Nephron progenitor cell (in vitro differentiated cells): ENCODE data around the gene DPH1.
A peak's percentile ranks its signal among the peaks of the same experiment; 100 is the strongest.

Experiments
- DNase-seq: peaks from one replicate; pipeline ENCODE4 v3.0.0; 2021
- H3K27ac Mint-ChIP-seq: 2 replicates; pipeline ENCODE4 v1.8.0; 2021; ENCODE audit warnings: mild to moderate bottlenecking, moderate library complexity, mixed read lengths
- H3K27me3 Mint-ChIP-seq: 2 replicates; pipeline ENCODE4 v1.8.0; 2021; ENCODE audit warnings: mild to moderate bottlenecking, low read depth, mixed read lengths; ENCODE audit not compliant: poor library complexity
- H3K36me3 Mint-ChIP-seq: 2 replicates; pipeline ENCODE4 v1.8.0; 2021; ENCODE audit warnings: low read depth, mixed read lengths
- H3K4me1 Mint-ChIP-seq: 2 replicates; pipeline ENCODE4 v1.8.0; 2021; ENCODE audit warnings: mixed read lengths
- H3K4me3 Mint-ChIP-seq: 2 replicates; pipeline ENCODE4 v1.8.0; 2021; ENCODE audit warnings: mild to moderate bottlenecking, moderate library complexity, mixed read lengths
- H3K9me3 Mint-ChIP-seq: 2 replicates; pipeline ENCODE4 v1.8.0; 2021; ENCODE audit warnings: mild to moderate bottlenecking, moderate library complexity, mixed read lengths
- CTCF ChIP-seq: fragments of 200-600 bp; sonication (generic); IDR thresholded peaks from 2 replicates; pipeline ENCODE4 v1.5.0; 2021; ENCODE audit warnings: antibody characterized with exemption

The DPH1 gene

GRCh38 chr17:2023256-2023655 lies 6.7 kb upstream of the DPH1 start:
- H3K4me3 Mint-ChIP-seq, result peak overlapping the region; percentile 47
- peaks cover 87% of the 10 kb centered on the region for H3K27me3 Mint-ChIP-seq
- DNase-seq, result no peak
- TF ChIP-seq CTCF, result no peak
- peaks cover 49% of the 10 kb centered on the region for H3K4me1 Mint-ChIP-seq
- H3K36me3 Mint-ChIP-seq, result no peaks in the 10 kb centered on the region
- H3K9me3 Mint-ChIP-seq, result peaks cover 4% of the 10 kb centered on the region
- no peak overlapping the region for H3K27ac Mint-ChIP-seq

GRCh38 chr17:2023692-2024571 lies 6.0 kb upstream of the DPH1 start:
- Mint-ChIP-seq H3K27me3 (peaks cover 87% of the 10 kb centered on the region), H3K4me3 (peak overlapping the region; percentile 79), H3K4me1 (peaks cover 49% of the 10 kb centered on the region), H3K36me3 (no peaks in the 10 kb centered on the region), H3K9me3 (peaks cover 4% of the 10 kb centered on the region), H3K27ac (no peak overlapping the region)
- peak; percentile 79 for DNase-seq
- no peak for TF ChIP-seq CTCF

- H3K27ac Mint-ChIP-seq, result no peak overlapping the region
- peaks cover 43% of the 10 kb centered on the region for H3K4me1 Mint-ChIP-seq
- no peak for TF ChIP-seq CTCF
- H3K4me3 Mint-ChIP-seq, result peak overlapping the region; percentile 79
- H3K27me3 Mint-ChIP-seq, result peaks cover 87% of the 10 kb centered on the region
- peaks cover 4% of the 10 kb centered on the region for H3K9me3 Mint-ChIP-seq
- DNase-seq, result no peak
- H3K36me3 Mint-ChIP-seq, result no peaks in the 10 kb centered on the region
These were observed 5.3 kb upstream of the DPH1 start for GRCh38 chr17:2024572-2025219.

GRCh38 chr17:2025220-2025621 lies 4.7 kb upstream of the DPH1 start, which contains the start of gene RTN4RL1:
RTN4RL1 (minus strand) TSS chr17:2025334; CDS start chr17:2024865, 469 bp downstream.
- peaks cover 4% of the 10 kb centered on the region for H3K9me3 Mint-ChIP-seq
- TF ChIP-seq CTCF, result no peak
- H3K27me3 Mint-ChIP-seq, result peaks cover 82% of the 10 kb centered on the region
- H3K4me3 Mint-ChIP-seq, result peak within 1 kb of the TSS; percentile 79
- peak; percentile 72 for DNase-seq
- no peak within 1 kb of the TSS for H3K27ac Mint-ChIP-seq
- H3K36me3 Mint-ChIP-seq, result no peaks in the 10 kb centered on the region
- H3K4me1 Mint-ChIP-seq, result peaks cover 38% of the 10 kb centered on the region

- H3K9me3 Mint-ChIP-seq, result peaks cover 4% of the 10 kb centered on the region
- H3K27me3 Mint-ChIP-seq, result peaks cover 76% of the 10 kb centered on the region
- no peaks in the 10 kb centered on the region for H3K36me3 Mint-ChIP-seq
- H3K4me3 Mint-ChIP-seq, result peak overlapping the region; percentile 76
- H3K4me1 Mint-ChIP-seq, result peaks cover 37% of the 10 kb centered on the region
- TF ChIP-seq CTCF, result peak; percentile 56
- H3K27ac Mint-ChIP-seq, result no peak overlapping the region
- peak; percentile 79 for DNase-seq
These were observed 4.2 kb upstream of the DPH1 start for GRCh38 chr17:2025622-2026309.
